Measurements from ENCODE around the gene MST1. TPM values are rescaled to one million over a fixed set of nuclear protein-coding genes. Genes with fewer than 3 reads are reported as not detected.

Gene MST1
- total RNA-seq, 4 donors from 2014 or later: 21.5 to 43.5 (median 40.7) TPM

- Histone ChIP-seq H3K36me3 (no peaks in the 10 kb centered on the region), H3K27me3 (no peaks in the 10 kb centered on the region), H3K9me3 (no peaks in the 10 kb centered on the region), H3K27ac (no peak overlapping the region), H3K4me1 (no peaks in the 10 kb centered on the region), H3K4me3 (replicated peaks in 1 of 3) (no peak overlapping the region)
- no peak for DNase-seq
- TF ChIP-seq POLR2A (IDR thresholded peaks at IDR 0.05): no peak
- no peak for TF ChIP-seq CTCF (IDR thresholded peaks at IDR 0.05)
- 74 to 76% methylated on average over 8 of the region's 8 CpGs for WGBS, 2 donors
- intact Hi-C loops (cut with DNase I): no loop called here
Measured at GRCh38 chr3:49638445-49638844, 50.8 kb downstream of the MST1 start.

GRCh38 chr3:49636883-49637609 lies 52.2 kb downstream of the MST1 start:
- Histone ChIP-seq H3K27ac (no peak overlapping the region), H3K36me3 (no peaks in the 10 kb centered on the region), H3K9me3 (no peaks in the 10 kb centered on the region), H3K4me1 (no peaks in the 10 kb centered on the region), H3K4me3 (replicated peaks in 1 of 3) (no peak overlapping the region), H3K27me3 (no peaks in the 10 kb centered on the region)
- intact Hi-C loops (cut with DNase I): no loop called here
- no peak for TF ChIP-seq POLR2A (IDR thresholded peaks at IDR 0.05)
- no peak for TF ChIP-seq CTCF (IDR thresholded peaks at IDR 0.05)
- no peak for DNase-seq
- whole genome bisulfite sequencing, 2 donors: 68 to 79% methylated on average over 7 of the region's 7 CpGs

GRCh38 chr3:49634736-49635135 lies 54.5 kb downstream of the MST1 start:
- no peaks in the 10 kb centered on the region for H3K4me1 ChIP-seq
- no peaks in the 10 kb centered on the region for H3K27me3 ChIP-seq
- H3K4me3 ChIP-seq (replicated peaks in 1 of 3): no peak overlapping the region
- H3K36me3 ChIP-seq: no peaks in the 10 kb centered on the region
- DNase-seq: no peak
- no peak overlapping the region for H3K27ac ChIP-seq
- no peaks in the 10 kb centered on the region for H3K9me3 ChIP-seq
- no peak for TF ChIP-seq POLR2A (IDR thresholded peaks at IDR 0.05)
- TF ChIP-seq CTCF (IDR thresholded peaks at IDR 0.05): no peak
- WGBS, 2 donors: 79 to 80% methylated on average over 3 of the region's 3 CpGs
- intact Hi-C loops (cut with DNase I): no loop called here

Small RNA genes lying within 50 kb of the gene (small RNA-seq; reads per million reads assigned to genes)
- not detected for gene AMIGO3

Other genes with a start within 250 kb of the MST1 start
- gene DAG1, start 219.2 kb downstream of the MST1 start, total RNA-seq: 10 to 100 TPM; 55.1 to 86.7 (median 79.6) TPM
- 1 to 10 TPM in 2 of 4 donors, under 1 TPM in 2; 0.56 to 1.8 (median 0.99) TPM for gene BSN, start 135.0 kb downstream of the MST1 start, total RNA-seq
- 100 to 1,000 TPM in 3 of 4 donors, 10 to 100 TPM in 1; 92.2 to 219 (median 185) TPM for gene APEH, start 15.1 kb downstream of the MST1 start, total RNA-seq
- 10 to 100 TPM; 25.9 to 36.8 (median 33.5) TPM for gene RNF123, start 83 bp upstream of the MST1 start, total RNA-seq
- gene AMIGO3, start 30.2 kb upstream of the MST1 start, total RNA-seq: 1 to 10 TPM in 2 of 4 donors, under 1 TPM in 2; 0.40 to 2.8 (median 1.0) TPM
- 10 to 100 TPM; 28.5 to 85.6 (median 57.7) TPM for gene GMPPB, start 34.5 kb upstream of the MST1 start, total RNA-seq
- gene IP6K1, start 97.1 kb upstream of the MST1 start, total RNA-seq: 10 to 100 TPM; 42.4 to 74.0 (median 43.8) TPM
- not detected for gene CDHR4, start 110.4 kb upstream of the MST1 start, total RNA-seq
- gene INKA1, start 113.8 kb upstream of the MST1 start, total RNA-seq: 1 to 10 TPM; 3.1 to 7.3 (median 5.6) TPM
- 10 to 100 TPM; 50.1 to 87.5 (median 69.3) TPM for gene UBA7, start 124.5 kb upstream of the MST1 start, total RNA-seq
- gene TRAIP, start 167.1 kb upstream of the MST1 start, total RNA-seq: 1 to 10 TPM in 3 of 4 donors, under 1 TPM in 1; 0.73 to 7.0 (median 3.3) TPM
- gene CAMKV, start 180.4 kb upstream of the MST1 start, total RNA-seq: not detected
- gene MST1R, start 214.4 kb upstream of the MST1 start, total RNA-seq: 1 to 10 TPM; 1.7 to 6.1 (median 3.1) TPM
- gene MON1A, start 240.3 kb upstream of the MST1 start, total RNA-seq: 10 to 100 TPM; 12.1 to 19.9 (median 18.7) TPM

Measured in thyroid gland (tissue), 4 donors.